SU-DHL-6 (cell line): ENCODE results near the gene ADCY2.

Experiments used
- EZH2phosphoT487 ChIP-seq: fragments of 200-600 bp; sonication (generic), shearing (Covaris generic); conservative IDR thresholded peaks from 2 replicates; pipeline ENCODE4 v1.6.1; 2018; ENCODE audit warnings: mild to moderate bottlenecking, antibody characterized with exemption, low read length, moderate library complexity, mixed read lengths
- TF ChIP-seq, protein P1 (sequence below): fragments of 200-600 bp; sonication (generic); IDR thresholded peaks from one replicate; pipeline ENCODE4 v1.5.1; 2017; ENCODE audit warnings: antibody characterized with exemption, mild to moderate bottlenecking, low read length, moderate library complexity; ENCODE audit not compliant: insufficient read depth, poor library complexity, severe bottlenecking

DNA sequence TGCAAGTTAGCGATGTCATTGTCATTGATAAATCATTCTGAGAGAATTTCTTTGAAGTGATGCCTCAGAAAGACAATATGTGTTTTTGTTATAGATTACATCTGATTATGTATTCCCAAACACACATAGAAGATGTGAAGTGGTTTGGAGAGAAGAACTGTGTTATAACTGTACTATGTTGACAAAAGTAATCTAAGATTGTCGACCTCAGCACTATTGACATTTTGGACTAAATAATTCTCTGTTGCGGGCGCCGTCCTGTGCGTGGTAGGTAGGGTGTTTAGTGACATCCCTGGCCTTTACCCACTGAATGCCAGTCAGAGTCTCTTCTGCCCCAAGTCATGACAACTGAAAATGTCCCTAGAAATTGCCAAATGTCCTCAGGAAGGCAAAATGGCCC is 377.2 kb downstream of the ADCY2 start:
- TF ChIP-seq, protein P1, sequence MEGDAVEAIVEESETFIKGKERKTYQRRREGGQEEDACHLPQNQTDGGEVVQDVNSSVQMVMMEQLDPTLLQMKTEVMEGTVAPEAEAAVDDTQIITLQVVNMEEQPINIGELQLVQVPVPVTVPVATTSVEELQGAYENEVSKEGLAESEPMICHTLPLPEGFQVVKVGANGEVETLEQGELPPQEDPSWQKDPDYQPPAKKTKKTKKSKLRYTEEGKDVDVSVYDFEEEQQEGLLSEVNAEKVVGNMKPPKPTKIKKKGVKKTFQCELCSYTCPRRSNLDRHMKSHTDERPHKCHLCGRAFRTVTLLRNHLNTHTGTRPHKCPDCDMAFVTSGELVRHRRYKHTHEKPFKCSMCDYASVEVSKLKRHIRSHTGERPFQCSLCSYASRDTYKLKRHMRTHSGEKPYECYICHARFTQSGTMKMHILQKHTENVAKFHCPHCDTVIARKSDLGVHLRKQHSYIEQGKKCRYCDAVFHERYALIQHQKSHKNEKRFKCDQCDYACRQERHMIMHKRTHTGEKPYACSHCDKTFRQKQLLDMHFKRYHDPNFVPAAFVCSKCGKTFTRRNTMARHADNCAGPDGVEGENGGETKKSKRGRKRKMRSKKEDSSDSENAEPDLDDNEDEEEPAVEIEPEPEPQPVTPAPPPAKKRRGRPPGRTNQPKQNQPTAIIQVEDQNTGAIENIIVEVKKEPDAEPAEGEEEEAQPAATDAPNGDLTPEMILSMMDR: no peak
- no peak for TF ChIP-seq EZH2phosphoT487
